Fibroblast of skin of scalp (primary cell): ENCODE results near the gene BPIFB1. TPM values are rescaled to one million over a fixed set of nuclear protein-coding genes. Genes with fewer than 3 reads are reported as not detected.

Experiments
- DNase-seq: peaks from one replicate; pipeline ENCODE4 v3.0.0-alpha.2; 2013
- polyA plus RNA-seq, 2 experiments: library from polyadenylated mRNA; unstranded; fragments of 120-200 nt; gene quantifications; one replicate each; pipeline ENCODE4 v1.2.1, GENCODE V29; 2013; ENCODE audit not compliant: insufficient read length in 2 of 2

BPIFB1 gene
- polyA plus RNA-seq (2013, experiment 1 of 2; ENCODE audit: insufficient read length): not detected
- polyA plus RNA-seq (2013, experiment 2 of 2; ENCODE audit: insufficient read length): not detected

GRCh38 chr20:33282991-33283555 lies at the start of gene BPIFB1:
BPIFB1 (plus strand) TSS chr20:33283214; CDS start chr20:33286074, 2,860 bp downstream.
- no peak for DNase-seq

- DNase-seq: no peak
Measured at GRCh38 chr20:33234050-33234449, 49.0 kb upstream of the BPIFB1 start.

GRCh38 chr20:33235696-33236095 lies 47.3 kb upstream of the BPIFB1 start, which contains the start of gene BPIFA1:
BPIFA1 (plus strand) TSS chr20:33235996; CDS start chr20:33237712, 1,716 bp downstream.
- no peak for DNase-seq

GRCh38 chr20:33236351-33236750 lies 46.7 kb upstream of the BPIFB1 start:
- DNase-seq: no peak

GRCh38 chr20:33237989-33238388 lies 45.0 kb upstream of the BPIFB1 start:
- no peak for DNase-seq

- DNase-seq: no peak
Measured at GRCh38 chr20:33239418-33239817, 43.6 kb upstream of the BPIFB1 start.

- no peak for DNase-seq
Measured at GRCh38 chr20:33239979-33240736, 42.9 kb upstream of the BPIFB1 start.

- no peak for DNase-seq
Measured at GRCh38 chr20:33240923-33241322, 42.1 kb upstream of the BPIFB1 start.

GRCh38 chr20:33242319-33243100 lies 40.5 kb upstream of the BPIFB1 start:
- DNase-seq: no peak

GRCh38 chr20:33246077-33246476 lies 36.9 kb upstream of the BPIFB1 start:
- DNase-seq: no peak

- no peak for DNase-seq
Measured at GRCh38 chr20:33249456-33249855, 33.6 kb upstream of the BPIFB1 start.

- DNase-seq: no peak
Measured at GRCh38 chr20:33250666-33251065, 32.3 kb upstream of the BPIFB1 start.

- DNase-seq: no peak
Measured at GRCh38 chr20:33251496-33251895, 31.5 kb upstream of the BPIFB1 start.

GRCh38 chr20:33252460-33252859 lies 30.6 kb upstream of the BPIFB1 start:
- no peak for DNase-seq

- DNase-seq: no peak
Measured at GRCh38 chr20:33255005-33255404, 28.0 kb upstream of the BPIFB1 start.

- no peak for DNase-seq
Measured at GRCh38 chr20:33257237-33257636, 25.8 kb upstream of the BPIFB1 start.

GRCh38 chr20:33259371-33259770 lies 23.6 kb upstream of the BPIFB1 start:
- no peak for DNase-seq

GRCh38 chr20:33261465-33261864 lies 21.5 kb upstream of the BPIFB1 start:
- no peak for DNase-seq

- DNase-seq: peak; percentile 50
Measured at GRCh38 chr20:33262658-33263065, 20.4 kb upstream of the BPIFB1 start.

GRCh38 chr20:33263784-33264183 lies 19.2 kb upstream of the BPIFB1 start:
- no peak for DNase-seq

GRCh38 chr20:33267701-33268100 lies 15.3 kb upstream of the BPIFB1 start:
- no peak for DNase-seq

- no peak for DNase-seq
Measured at GRCh38 chr20:33272155-33272873, 10.7 kb upstream of the BPIFB1 start.
